NCI-H510A treated with DMSO at 0.1 percent for 48 hours (cell line): Measurements from ENCODE around the gene ITPR2.

Experiments
- DNase-seq: peaks from one replicate; lab custom pipeline; 2025; lab: John Stamatoyannopoulos, UW

The ITPR2 gene

DNA sequence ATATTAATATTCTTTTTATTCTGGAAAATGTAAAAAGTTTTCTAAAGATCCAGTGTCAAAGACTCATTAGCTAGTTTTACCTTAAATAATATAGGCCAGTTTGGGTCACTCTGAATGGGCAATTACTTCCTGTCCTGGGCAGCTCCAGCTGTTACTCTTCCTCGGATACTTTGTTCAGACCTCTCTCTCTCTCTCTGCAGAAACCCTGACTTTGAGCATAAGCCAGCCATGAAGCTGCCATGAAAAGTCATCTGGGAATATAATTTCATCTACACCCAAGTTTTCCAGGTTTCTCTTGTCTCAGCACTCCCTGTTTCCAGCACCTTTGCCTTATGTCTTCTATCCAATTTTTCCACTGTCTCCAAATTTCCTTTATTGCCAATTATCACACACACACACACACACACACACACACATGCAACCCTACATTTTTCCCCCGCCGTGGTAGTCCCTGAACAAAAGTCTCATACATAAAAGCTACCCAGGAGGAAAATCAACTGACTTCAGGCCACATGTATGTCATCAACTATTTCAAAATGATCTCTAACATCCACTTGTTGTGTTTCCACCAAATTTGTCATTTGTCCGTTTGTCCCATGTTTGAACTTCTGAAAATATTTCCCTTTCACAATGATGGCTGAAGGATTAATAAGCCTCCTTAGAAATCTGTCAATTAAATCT lies 319.5 kb downstream of the ITPR2 start:
- no peak for DNase-seq

GRCh38 chr12:26512213-26512612 lies 320.8 kb downstream of the ITPR2 start:
- DNase-seq = no peak

DNA sequence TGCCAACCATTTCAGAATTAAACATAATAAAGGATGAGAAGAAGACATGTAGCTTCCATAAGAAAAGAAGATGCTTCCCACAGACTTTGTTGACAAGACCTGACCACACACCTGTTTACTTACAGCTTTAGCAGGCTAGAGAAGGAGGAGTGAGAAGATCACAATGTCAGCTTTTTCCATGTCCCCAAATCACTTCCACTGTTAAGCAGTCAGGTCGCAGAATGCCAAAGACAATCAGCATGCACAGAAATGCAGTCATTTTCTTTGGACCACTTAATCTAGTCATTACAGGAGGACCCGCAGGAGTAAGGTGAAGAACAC lies 322.7 kb downstream of the ITPR2 start:
- DNase-seq = no peak

- no peak for DNase-seq
These were observed 325.4 kb downstream of the ITPR2 start for GRCh38 chr12:26507613-26508012.

- no peak for DNase-seq
These were observed 332.9 kb downstream of the ITPR2 start for GRCh38 chr12:26499979-26500640.

DNA sequence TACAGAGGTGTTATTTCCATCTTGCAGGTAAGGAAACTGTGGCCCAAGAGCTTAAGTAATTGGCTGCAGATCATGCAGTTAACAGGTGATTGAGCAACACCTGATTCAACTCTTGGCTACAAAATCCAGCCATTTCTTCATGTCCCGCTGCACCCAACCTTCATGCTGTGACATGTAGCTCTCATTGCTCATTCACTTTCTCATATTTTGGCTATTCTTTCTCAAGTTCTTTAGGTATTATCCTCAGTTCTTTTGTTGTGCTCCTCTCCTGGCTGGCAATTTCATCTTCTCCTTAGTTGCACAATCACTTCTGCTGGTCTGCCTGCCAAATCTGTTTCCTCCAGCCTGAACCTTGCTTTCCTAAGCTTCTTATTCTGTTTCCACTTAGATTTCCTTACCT lies 336.8 kb downstream of the ITPR2 start:
- no peak for DNase-seq

- DNase-seq = no peak
These were observed 339.3 kb downstream of the ITPR2 start for GRCh38 chr12:26493656-26494055.

- no peak for DNase-seq
These were observed 340.6 kb downstream of the ITPR2 start for GRCh38 chr12:26492406-26492805.

DNA sequence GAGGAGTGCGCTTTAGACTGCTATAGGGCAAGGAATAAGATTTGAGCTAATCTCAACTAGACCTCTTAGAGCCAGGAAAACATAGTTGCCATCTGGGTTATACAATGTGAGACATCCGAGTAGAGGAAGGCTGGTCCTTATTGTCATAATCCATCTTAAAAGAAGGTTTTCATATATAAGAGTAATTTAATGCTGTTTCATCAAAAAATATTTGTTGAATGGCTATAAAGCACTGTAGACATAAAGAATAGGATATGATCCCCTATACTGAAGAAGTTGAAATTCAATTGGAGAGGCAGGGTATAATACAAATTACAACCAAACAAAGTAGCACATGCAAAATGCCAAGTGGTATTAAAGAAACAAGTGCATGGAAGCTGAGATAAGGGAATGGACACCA lies 343.1 kb downstream of the ITPR2 start:
- DNase-seq = no peak

- no peak for DNase-seq
These were observed 344.6 kb downstream of the ITPR2 start for GRCh38 chr12:26488351-26488750.

GRCh38 chr12:26473291-26473690 lies 359.7 kb downstream of the ITPR2 start:
- no peak for DNase-seq

GRCh38 chr12:26471560-26471959 lies 361.4 kb downstream of the ITPR2 start:
- no peak for DNase-seq

- no peak for DNase-seq
These were observed 363.4 kb downstream of the ITPR2 start for GRCh38 chr12:26469421-26470180.

DNA sequence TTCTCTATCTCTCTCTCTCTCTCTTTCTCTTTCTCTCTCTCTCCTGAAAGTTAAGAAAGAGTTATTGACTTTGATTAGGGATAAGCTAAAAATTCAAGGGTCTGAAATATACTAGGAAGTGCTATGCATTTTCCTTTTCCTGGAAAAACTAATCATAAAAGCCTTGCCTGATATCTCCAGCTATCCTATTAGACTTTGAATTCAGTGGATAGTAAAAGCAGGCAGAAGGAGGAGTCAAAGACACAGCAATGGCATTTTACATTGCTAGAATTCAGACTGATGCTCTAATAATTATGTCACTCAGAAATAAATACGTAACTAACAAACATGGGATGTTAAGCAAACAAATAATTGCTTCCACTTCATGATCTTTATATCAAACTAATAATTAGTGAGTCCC lies 365.6 kb downstream of the ITPR2 start:
- no peak for DNase-seq

GRCh38 chr12:26466726-26467125 lies 366.3 kb downstream of the ITPR2 start:
- DNase-seq = peak; percentile 17

DNA sequence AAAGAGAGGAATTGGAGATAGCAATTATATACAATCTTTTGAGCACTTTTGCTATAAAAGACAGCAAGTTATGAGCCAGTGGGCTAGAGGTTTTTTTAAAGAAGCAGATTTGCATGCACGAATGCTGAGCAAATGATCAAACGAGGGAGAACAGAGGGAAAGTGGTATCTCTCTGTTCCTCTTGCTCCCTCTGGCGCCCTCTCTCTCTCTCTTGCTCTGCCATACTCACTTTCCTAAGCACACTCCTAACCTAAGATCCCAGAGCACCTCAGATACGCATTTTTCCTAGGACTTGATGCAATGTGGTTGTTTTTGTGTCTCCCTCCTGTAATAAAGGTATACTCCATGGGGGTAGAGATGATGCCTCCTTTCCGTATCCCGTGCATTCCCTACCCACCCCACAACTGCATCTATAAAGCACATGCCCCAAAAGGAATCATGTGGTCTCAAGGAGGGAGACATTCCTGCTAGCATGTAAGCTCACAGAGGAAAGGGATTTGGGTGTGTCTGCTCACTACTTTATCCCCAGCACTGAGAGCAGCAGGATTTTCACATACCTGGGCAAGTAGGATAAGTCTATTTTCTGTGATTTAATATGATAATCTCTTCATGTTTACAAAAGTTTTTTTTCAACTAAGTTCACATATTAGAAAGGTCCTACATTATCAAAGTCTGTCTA lies 367.4 kb downstream of the ITPR2 start:
- no peak for DNase-seq

GRCh38 chr12:26461776-26462175 lies 371.2 kb downstream of the ITPR2 start:
- DNase-seq = no peak

DNA sequence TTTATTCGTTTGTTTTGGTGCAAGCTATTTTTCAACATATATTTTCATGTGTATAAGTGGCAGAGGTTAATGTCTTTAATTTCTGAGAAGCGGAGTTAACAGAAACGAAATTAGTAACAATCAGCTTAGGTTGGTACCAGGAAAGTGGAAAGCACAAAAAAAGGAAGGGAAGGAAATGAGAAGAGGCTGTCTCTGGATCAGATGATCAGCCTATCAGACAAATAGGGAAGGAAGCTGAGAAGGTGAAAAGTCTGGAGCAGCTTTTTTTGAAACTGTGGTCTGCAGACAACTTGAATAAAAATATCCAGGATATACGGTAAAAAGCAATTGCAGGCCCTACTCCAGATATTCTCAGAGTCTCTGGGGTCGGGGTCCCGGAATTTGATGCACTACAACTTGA lies 372.6 kb downstream of the ITPR2 start:
- DNase-seq = no peak

DNA sequence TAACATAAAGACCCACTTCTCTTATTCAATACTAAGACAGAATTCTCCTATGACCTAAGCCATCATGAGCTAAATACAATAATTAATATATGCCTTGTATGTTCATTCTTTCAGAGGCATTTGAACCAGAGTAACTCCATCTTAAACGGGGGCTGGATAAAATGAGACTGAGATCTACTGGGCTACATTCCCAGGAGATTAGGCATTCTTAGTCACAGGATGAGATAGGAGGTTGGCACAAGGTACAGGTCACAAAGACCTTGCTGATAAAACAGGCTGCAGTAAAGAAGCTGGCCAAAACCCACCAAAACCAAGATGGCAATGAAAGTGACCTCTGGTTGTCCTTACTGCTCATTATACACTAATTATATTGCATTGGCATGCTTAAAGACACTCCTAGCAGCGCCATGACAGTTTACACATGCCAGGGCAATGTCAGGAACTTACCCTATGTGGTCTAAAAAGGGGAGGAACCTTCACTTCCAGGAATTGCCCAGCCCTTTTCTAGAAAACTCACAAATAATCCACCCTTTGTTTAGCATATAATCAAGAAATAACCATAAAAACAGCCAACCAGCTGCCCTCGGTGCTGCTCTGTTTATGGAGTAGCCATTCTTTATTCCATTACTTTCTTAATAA lies 376.9 kb downstream of the ITPR2 start:
- DNase-seq = no peak

GRCh38 chr12:26453246-26453645 lies 379.7 kb downstream of the ITPR2 start:
- DNase-seq = no peak

GRCh38 chr12:26452511-26452910 lies 380.5 kb downstream of the ITPR2 start:
- DNase-seq = no peak

DNA sequence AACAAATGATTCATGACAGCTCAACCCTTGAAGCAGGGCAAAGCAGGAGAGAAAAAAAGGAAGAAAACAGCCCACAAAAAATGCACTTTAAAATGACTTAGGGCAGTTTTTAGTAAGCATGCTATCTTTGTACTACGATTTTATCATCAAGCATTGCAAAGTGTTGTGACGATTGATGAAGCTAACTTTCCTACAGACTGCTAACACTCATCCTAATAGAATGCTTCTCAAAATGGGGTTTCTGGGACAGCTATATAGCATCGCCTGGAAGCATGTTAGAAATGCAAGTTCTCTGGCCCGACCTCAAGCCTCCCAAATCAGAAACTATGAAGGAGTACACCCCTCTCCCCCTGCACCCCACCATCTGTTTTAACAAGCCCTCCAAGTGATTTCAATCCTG lies 381.2 kb downstream of the ITPR2 start:
- no peak for DNase-seq
